Measurements from ENCODE around the gene FETUB.

GRCh38 chr3:186663361-186664118 lies 23.3 kb downstream of the FETUB start:
- TF ChIP-seq CTCF (IDR thresholded peaks at IDR 0.05) (no peak), POLR2A (IDR thresholded peaks at IDR 0.05) (no peak)

All from thyroid gland (tissue), 4 donors.